ENCODE data around the gene RNPC3.

RNPC3 gene

DNA sequence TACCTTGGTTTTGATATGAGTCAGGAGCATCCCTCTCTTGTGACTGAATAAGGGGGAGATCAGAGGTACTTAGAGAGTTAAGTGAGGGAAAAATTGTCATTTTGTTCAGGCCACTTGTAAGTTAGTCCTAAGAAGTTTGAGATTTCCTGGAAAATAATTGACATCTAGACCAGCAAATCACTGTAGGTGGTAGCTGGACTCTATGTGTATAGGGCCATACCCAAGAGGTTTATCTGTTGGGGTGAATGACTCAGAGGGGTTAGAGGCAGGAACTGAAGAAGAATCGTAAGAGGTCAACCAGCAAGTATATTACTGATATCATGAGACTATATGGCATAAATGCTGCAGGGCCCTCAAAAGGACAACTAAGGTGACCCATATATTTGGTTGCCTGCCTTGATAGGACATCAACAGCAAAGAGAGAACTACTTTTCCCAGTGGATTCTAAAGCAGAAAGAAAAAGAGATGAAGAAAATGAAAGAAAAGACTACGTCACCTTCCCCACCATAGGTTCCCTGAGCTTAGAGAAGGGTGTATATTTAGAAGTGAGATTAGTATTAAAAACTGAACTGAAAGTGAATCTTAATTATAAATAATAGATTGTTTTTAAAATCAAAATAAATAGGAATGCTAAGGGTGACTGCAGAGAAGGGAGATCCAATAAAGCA is 8.0 kb upstream of the RNPC3 start:
- no peak overlapping the region for H3K4me3 ChIP-seq (replicated peaks; ENCODE audit: insufficient read depth, low read length)
- TF ChIP-seq POLR2AphosphoS5 (IDR thresholded peaks at IDR 0.05; ENCODE audit: low read depth) (no peak), SPI1 (IDR thresholded peaks at IDR 0.05; ENCODE audit: borderline replicate concordance, low read depth) (no peak), GABPA (IDR thresholded peaks at IDR 0.05; ENCODE audit: low read depth) (no peak)
- TF ChIP-seq, protein P1, sequence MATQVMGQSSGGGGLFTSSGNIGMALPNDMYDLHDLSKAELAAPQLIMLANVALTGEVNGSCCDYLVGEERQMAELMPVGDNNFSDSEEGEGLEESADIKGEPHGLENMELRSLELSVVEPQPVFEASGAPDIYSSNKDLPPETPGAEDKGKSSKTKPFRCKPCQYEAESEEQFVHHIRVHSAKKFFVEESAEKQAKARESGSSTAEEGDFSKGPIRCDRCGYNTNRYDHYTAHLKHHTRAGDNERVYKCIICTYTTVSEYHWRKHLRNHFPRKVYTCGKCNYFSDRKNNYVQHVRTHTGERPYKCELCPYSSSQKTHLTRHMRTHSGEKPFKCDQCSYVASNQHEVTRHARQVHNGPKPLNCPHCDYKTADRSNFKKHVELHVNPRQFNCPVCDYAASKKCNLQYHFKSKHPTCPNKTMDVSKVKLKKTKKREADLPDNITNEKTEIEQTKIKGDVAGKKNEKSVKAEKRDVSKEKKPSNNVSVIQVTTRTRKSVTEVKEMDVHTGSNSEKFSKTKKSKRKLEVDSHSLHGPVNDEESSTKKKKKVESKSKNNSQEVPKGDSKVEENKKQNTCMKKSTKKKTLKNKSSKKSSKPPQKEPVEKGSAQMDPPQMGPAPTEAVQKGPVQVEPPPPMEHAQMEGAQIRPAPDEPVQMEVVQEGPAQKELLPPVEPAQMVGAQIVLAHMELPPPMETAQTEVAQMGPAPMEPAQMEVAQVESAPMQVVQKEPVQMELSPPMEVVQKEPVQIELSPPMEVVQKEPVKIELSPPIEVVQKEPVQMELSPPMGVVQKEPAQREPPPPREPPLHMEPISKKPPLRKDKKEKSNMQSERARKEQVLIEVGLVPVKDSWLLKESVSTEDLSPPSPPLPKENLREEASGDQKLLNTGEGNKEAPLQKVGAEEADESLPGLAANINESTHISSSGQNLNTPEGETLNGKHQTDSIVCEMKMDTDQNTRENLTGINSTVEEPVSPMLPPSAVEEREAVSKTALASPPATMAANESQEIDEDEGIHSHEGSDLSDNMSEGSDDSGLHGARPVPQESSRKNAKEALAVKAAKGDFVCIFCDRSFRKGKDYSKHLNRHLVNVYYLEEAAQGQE (IDR thresholded peaks at IDR 0.05; ENCODE audit: insufficient replicate concordance, low read depth) = no peak
- TF ChIP-seq, protein P2, sequence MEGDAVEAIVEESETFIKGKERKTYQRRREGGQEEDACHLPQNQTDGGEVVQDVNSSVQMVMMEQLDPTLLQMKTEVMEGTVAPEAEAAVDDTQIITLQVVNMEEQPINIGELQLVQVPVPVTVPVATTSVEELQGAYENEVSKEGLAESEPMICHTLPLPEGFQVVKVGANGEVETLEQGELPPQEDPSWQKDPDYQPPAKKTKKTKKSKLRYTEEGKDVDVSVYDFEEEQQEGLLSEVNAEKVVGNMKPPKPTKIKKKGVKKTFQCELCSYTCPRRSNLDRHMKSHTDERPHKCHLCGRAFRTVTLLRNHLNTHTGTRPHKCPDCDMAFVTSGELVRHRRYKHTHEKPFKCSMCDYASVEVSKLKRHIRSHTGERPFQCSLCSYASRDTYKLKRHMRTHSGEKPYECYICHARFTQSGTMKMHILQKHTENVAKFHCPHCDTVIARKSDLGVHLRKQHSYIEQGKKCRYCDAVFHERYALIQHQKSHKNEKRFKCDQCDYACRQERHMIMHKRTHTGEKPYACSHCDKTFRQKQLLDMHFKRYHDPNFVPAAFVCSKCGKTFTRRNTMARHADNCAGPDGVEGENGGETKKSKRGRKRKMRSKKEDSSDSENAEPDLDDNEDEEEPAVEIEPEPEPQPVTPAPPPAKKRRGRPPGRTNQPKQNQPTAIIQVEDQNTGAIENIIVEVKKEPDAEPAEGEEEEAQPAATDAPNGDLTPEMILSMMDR (IDR thresholded peaks at IDR 0.05; ENCODE audit: insufficient read depth, low read length) = no peak
- no peaks in the 10 kb centered on the region for H3K27me3 ChIP-seq (ENCODE audit: insufficient read depth, poor library complexity, severe bottlenecking)
- DNase-seq (ENCODE audit: low read depth in 1 of 2, low spot score in 1 of 2) = no peak
- no peak overlapping the region for H3K27ac ChIP-seq (replicated peaks)

DNA sequence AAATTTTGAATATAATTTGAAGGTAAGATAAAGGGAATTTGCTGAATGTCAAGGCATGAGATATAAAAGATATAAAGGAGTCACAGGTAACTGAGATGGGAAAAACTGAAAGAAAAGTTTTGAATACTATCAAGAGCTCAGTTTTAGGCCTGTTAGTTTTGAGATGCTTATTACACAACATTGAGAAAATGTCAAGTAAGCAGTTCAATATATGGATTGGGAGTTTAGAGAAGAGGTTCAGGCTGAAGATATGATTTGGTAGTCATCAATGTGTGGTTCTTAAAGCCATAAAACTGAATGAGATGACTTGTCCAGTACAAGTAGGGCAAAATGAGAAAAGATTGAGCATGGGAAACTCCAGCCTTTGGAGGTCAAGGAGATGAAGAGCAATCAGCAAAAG is 4.7 kb upstream of the RNPC3 start:
- TF ChIP-seq, protein P1 (IDR thresholded peaks at IDR 0.05; ENCODE audit: insufficient replicate concordance, low read depth) = no peak
- TF ChIP-seq, protein P2 (IDR thresholded peaks at IDR 0.05; ENCODE audit: insufficient read depth, low read length) = no peak
- TF ChIP-seq GABPA (IDR thresholded peaks at IDR 0.05; ENCODE audit: low read depth) (no peak), POLR2AphosphoS5 (IDR thresholded peaks at IDR 0.05; ENCODE audit: low read depth) (no peak), SPI1 (IDR thresholded peaks at IDR 0.05; ENCODE audit: borderline replicate concordance, low read depth) (no peak)

DNA sequence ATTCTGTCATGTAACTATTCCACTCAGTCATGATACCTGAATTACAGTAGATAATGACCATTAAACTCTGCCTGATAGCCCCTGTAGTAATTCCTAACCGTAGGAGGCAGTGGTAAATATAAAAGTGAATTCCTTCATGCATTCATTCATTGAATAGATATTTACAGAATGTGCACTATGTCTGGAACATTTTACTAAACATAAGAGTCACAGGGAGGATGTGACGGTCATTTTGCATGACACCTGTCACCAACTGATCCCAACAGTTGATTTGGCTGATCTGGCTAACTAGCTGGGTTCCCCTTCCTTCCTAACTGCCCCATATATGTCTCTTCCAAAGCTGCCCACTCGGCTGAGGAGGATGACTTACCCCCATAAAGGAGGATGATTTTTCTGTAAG is 2.2 kb upstream of the RNPC3 start:
- Histone ChIP-seq H3K4me3 (replicated peaks; ENCODE audit: insufficient read depth, low read length) (no peak overlapping the region), H3K27me3 (ENCODE audit: insufficient read depth, poor library complexity, severe bottlenecking) (no peaks in the 10 kb centered on the region), H3K27ac (replicated peaks) (no peak overlapping the region)
- TF ChIP-seq, protein P1 (IDR thresholded peaks at IDR 0.05; ENCODE audit: insufficient replicate concordance, low read depth) = no peak
- TF ChIP-seq SPI1 (IDR thresholded peaks at IDR 0.05; ENCODE audit: borderline replicate concordance, low read depth) = no peak
- no peak for TF ChIP-seq POLR2AphosphoS5 (IDR thresholded peaks at IDR 0.05; ENCODE audit: low read depth)
- TF ChIP-seq, protein P2 (IDR thresholded peaks at IDR 0.05; ENCODE audit: insufficient read depth, low read length) = no peak
- TF ChIP-seq GABPA (IDR thresholded peaks at IDR 0.05; ENCODE audit: low read depth) = no peak
- no peak for DNase-seq (ENCODE audit: low read depth in 1 of 2, low spot score in 1 of 2)

More for the DNA sequence above, 4.7 kb upstream of the RNPC3 start:
- DNase-seq (ENCODE audit: low read depth in 1 of 2, low spot score in 1 of 2) = no peak
- H3K27ac ChIP-seq (replicated peaks) = no peak overlapping the region
- no peaks in the 10 kb centered on the region for H3K27me3 ChIP-seq (ENCODE audit: insufficient read depth, poor library complexity, severe bottlenecking)
- no peak overlapping the region for H3K4me3 ChIP-seq (replicated peaks; ENCODE audit: insufficient read depth, low read length)
